ENCODE data around the gene NCAPG. TPM values are rescaled to one million over a fixed set of nuclear protein-coding genes. Genes with fewer than 3 reads are reported as not detected.

The NCAPG gene
- total and polyA plus RNA-seq, 9 of the 15 experiments (the other 6 are each of a cell fraction or from before 2014, with no cell fraction given) = 25.6 to 102 (median 65.3) TPM

GRCh38 chr4:17894421-17894820, 83.6 kb downstream of the NCAPG start:
- ATAC-seq (no peak), FAIRE-seq (no peak), DNase-seq (ENCODE audit: extremely low read depth in 1 of 4, low spot score in 3 of 4) (no peak)
- no peaks in the 10 kb centered on the region for H4K20me1 ChIP-seq (replicated peaks; ENCODE audit: control insufficient read depth, insufficient read depth, low read length)
- no peaks in the 10 kb centered on the region for H3K9me1 ChIP-seq (ENCODE audit: control insufficient read depth, insufficient read depth, low read length)
- ChIA-PET POLR2A (no interaction called here), CTCF (ENCODE audit: low intra/inter-chr PET ratio) (no interaction called here)
- H3K27ac ChIP-seq (ENCODE audit: extremely low read depth, low read depth, low read length) = no peak overlapping the region
- H3K36me3 ChIP-seq (ENCODE audit: control insufficient read depth, insufficient read depth, low read length) = 0 out of 3 replicates have a peak, but pooled peaks cover 3% of the 10 kb centered on the region
- no TSS peak for BruUV-seq (replicated peaks)
- 55% methylated on average over 3 of the region's 3 CpGs for WGBS (ENCODE audit: insufficient coverage, low coverage, missing lambda C conversion rate)
- TF ChIP-seq ZNF217 (CRISPR knock-in tag; IDR thresholded peaks at IDR 0.05) (no peak), PTRF (tag; IDR thresholded peaks at IDR 0.05) (no peak), ZBTB26 (CRISPR knock-in tag; IDR thresholded peaks at IDR 0.05) (no peak), ESRRA (IDR thresholded peaks at IDR 0.05; ENCODE audit: borderline replicate concordance, low read depth) (no peak), SAFB (IDR thresholded peaks at IDR 0.05; ENCODE audit: borderline replicate concordance, low read depth, low read length) (no peak), ZNF512 (tag; IDR thresholded peaks at IDR 0.05) (no peak), DPF2 (IDR thresholded peaks at IDR 0.05) (no peak), IRF2 (CRISPR knock-in tag; IDR thresholded peaks at IDR 0.05) (no peak), PURB (CRISPR knock-in tag; IDR thresholded peaks at IDR 0.05; ENCODE audit: low read depth) (no peak), CTBP1 (IDR thresholded peaks at IDR 0.05; ENCODE audit: borderline replicate concordance) (no peak), SMAD1 (IDR thresholded peaks at IDR 0.05; ENCODE audit: low read depth, low read length, partially characterized antibody) (no peak), XRCC3 (IDR thresholded peaks at IDR 0.05) (no peak), ZNF41 (CRISPR knock-in tag; conservative IDR thresholded peaks at IDR 0.05) (no peak)
- TF ChIP-seq, protein P1, sequence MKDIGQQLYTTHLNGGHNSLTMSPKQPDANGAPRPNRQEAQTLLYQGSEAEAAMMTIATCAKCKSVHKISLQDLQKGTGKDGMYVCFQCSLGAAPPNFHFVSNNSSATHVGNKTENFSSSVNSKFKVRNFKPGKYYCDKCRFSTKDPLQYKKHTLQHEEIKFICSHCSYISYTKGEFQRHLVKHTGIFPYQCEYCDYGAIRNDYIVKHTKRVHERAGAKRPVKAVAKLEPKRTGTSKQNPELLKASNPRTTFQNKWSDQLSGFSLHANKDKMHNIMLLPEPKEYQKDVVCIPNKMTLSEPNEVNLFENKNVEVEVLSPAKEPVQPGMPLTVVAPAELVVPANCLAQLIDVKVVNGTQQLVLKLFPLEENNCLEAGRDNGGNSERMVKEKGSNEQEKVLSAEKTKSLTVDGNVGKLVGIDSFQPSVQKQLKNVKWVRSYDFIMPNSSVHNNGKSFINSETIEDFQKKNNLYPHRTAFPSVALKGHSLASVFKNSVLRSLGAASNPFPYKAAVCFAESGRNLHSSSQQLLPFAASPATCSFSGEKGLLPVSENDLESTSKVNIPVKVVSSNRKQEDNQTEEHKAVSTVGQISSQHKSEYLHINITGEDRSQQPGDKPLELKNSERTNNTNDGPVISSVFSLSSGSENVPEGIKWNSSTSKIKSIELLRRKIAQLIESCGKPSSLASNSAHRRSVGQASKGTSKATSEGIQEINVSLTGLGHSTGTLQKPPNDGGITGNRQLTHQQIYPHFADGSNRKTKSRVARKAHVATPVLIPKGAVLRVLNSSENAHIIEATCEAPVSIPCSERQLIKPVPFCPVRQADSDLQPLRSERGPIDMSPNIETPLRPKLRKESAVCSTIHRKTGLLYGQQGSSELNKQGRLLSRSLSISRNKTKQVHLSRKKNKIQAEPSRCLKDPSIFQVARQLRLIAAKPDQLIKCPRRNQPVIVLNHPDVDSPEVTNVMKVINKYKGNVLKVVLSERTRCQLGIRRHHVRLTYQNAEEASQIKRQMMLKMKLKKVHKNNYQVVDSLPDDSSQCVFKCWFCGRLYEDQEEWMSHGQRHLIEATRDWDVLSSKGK (CRISPR knock-in tag; IDR thresholded peaks at IDR 0.05) = no peak
- TF ChIP-seq, protein P2, sequence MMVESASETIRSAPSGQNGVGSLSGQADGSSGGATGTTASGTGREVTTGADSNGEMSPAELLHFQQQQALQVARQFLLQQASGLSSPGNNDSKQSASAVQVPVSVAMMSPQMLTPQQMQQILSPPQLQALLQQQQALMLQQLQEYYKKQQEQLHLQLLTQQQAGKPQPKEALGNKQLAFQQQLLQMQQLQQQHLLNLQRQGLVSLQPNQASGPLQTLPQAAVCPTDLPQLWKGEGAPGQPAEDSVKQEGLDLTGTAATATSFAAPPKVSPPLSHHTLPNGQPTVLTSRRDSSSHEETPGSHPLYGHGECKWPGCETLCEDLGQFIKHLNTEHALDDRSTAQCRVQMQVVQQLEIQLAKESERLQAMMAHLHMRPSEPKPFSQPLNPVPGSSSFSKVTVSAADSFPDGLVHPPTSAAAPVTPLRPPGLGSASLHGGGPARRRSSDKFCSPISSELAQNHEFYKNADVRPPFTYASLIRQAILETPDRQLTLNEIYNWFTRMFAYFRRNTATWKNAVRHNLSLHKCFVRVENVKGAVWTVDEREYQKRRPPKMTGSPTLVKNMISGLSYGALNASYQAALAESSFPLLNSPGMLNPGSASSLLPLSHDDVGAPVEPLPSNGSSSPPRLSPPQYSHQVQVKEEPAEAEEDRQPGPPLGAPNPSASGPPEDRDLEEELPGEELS (CRISPR knock-in tag; IDR thresholded peaks at IDR 0.05; ENCODE audit: borderline replicate concordance) = no peak
- H3K9me3 ChIP-seq (replicated peaks; ENCODE audit: control insufficient read depth, insufficient read depth, low read depth, low read length) = no peaks in the 10 kb centered on the region
- H3K79me2 ChIP-seq (ENCODE audit: control insufficient read depth, insufficient read depth, low read length) = no peaks in the 10 kb centered on the region
- no peaks in the 10 kb centered on the region for H3K27me3 ChIP-seq (ENCODE audit: control insufficient read depth in 2 of 2, insufficient read depth in 2 of 2, low read length in 2 of 2)
- H3K9ac ChIP-seq (ENCODE audit: insufficient read depth in 1 of 2, low read depth in 2 of 2, low read length in 2 of 2) = no peak overlapping the region
- H3K4me1 ChIP-seq (replicated peaks in 1 of 2; ENCODE audit: control insufficient read depth in 2 of 2, insufficient read depth in 2 of 2, low read length in 2 of 2) = no peaks in the 10 kb centered on the region
- intact Hi-C loops (cut with micrococcal nuclease) = no loop called here
- no peak overlapping the region for H3K4me2 ChIP-seq (ENCODE audit: insufficient read depth, low read length)
- H2AFZ ChIP-seq (ENCODE audit: low read depth, low read length) = no peak overlapping the region
- in situ Hi-C loops (cut with MboI) = no loop called here
- H3K4me3 ChIP-seq = no peak overlapping the region

Data from K562 (cell line).